Stimulated activated CD8-positive, alpha-beta memory T cell treated with anti-CD3 and anti-CD28 coated beads, Interleukin-4, amount 100 ng/mL, for 48 hours (primary cell): ENCODE results near the gene FGFRL1.
A peak's percentile ranks its signal among the peaks of the same experiment; 100 is the strongest.

ENCODE experiments used
- DNase-seq: peaks from one replicate; pipeline ENCODE4 v3.0.0-alpha.2; 2020

FGFRL1 gene

GRCh38 chr4:1009542-1010394 lies 1.7 kb upstream of the FGFRL1 start:
- peak; percentile 81 for DNase-seq

- peak; percentile 83 for DNase-seq
Measured at GRCh38 chr4:1010395-1011021, 918 bp upstream of the FGFRL1 start.

- DNase-seq: no peak
Measured at GRCh38 chr4:1011666-1012033, 224 bp downstream of the FGFRL1 start.

GRCh38 chr4:1012034-1012739 lies 761 bp downstream of the FGFRL1 start:
- DNase-seq: peak; percentile 42

- no peak for DNase-seq
Measured at GRCh38 chr4:1013225-1014073, 2.0 kb downstream of the FGFRL1 start.

GRCh38 chr4:1014291-1015167 lies 3.1 kb downstream of the FGFRL1 start:
- no peak for DNase-seq

GRCh38 chr4:1015179-1015578 lies 3.8 kb downstream of the FGFRL1 start:
- DNase-seq: no peak

- no peak for DNase-seq
Measured at GRCh38 chr4:1015746-1016145, 4.3 kb downstream of the FGFRL1 start.

GRCh38 chr4:1017211-1017610 lies 5.8 kb downstream of the FGFRL1 start:
- no peak for DNase-seq

GRCh38 chr4:1017706-1018105 lies 6.3 kb downstream of the FGFRL1 start:
- DNase-seq: no peak

GRCh38 chr4:1018147-1019020 lies 7.0 kb downstream of the FGFRL1 start:
- no peak for DNase-seq

- DNase-seq: no peak
Measured at GRCh38 chr4:1019320-1019719, 7.9 kb downstream of the FGFRL1 start.

- no peak for DNase-seq
Measured at GRCh38 chr4:1019729-1020470, 8.5 kb downstream of the FGFRL1 start.

- DNase-seq: no peak
Measured at GRCh38 chr4:1021386-1022050, 10.1 kb downstream of the FGFRL1 start.

GRCh38 chr4:1022051-1022738 lies 10.8 kb downstream of the FGFRL1 start:
- DNase-seq: no peak

- no peak for DNase-seq
Measured at GRCh38 chr4:1022739-1023066, 11.3 kb downstream of the FGFRL1 start.

- DNase-seq: no peak
Measured at GRCh38 chr4:1023075-1023640, 11.7 kb downstream of the FGFRL1 start.

GRCh38 chr4:1023895-1024740 lies 12.7 kb downstream of the FGFRL1 start:
- DNase-seq: no peak
